Right renal cortex interstitium (tissue), 3 donors: ENCODE data around the gene RTN4R. TPM values are rescaled to one million over a fixed set of nuclear protein-coding genes. Genes with fewer than 3 reads are reported as not detected.
A peak's percentile ranks its signal among the peaks of the same experiment; 100 is the strongest.

Source experiments
- DNase-seq, 3 donors: peaks; one replicate each; pipeline ENCODE4 v3.0.0-alpha.2; 2013; ENCODE audit warnings: low read depth in 3 of 3, low spot score in 2 of 3
- polyA plus RNA-seq, 3 donors: library from polyadenylated mRNA; unstranded; fragments of 120-200 nt; gene quantifications; one replicate each; pipeline ENCODE4 v1.2.1, GENCODE V29; 2013; ENCODE audit not compliant: insufficient read length in 3 of 3

RTN4R gene
- polyA plus RNA-seq, 3 donors = 3.8 to 4.5 (median 4.1) TPM

DNA sequence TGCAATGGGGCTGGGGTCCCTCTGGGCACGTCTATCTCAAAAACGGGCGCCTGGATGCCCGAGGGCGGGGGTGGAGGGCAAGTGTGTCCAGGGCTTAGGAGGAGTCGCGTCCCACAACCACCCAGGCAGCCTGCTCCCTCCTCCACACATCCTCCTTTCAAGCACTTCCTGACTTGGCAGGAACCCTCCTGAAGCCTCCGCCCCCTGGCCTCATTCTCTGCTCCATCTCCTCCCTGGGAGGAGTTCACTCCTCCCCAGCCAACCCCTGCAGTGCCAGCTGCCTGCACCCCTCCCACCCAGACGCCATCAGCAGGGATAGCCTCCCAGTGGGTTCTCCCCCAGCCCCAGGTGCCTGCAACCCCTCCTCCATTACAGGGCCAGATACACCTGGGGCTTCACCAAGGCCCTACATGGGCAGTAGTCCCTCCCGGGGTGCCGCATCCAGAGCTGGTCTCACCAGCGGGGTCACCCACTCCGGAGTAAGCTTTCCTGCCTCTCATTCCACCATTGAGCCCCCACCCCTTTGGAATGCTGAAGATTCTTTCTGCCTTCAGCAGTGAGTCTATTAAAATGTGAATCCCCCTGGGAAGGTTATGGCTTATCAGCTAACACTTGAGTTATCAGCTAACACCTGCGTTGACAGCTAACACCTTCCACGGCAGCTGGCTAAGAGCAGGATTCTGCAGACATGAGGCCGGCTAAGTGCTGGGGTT is 24.4 kb downstream of the RTN4R start:
- DNase-seq = no peak

- no peak for DNase-seq
These were observed 25.0 kb downstream of the RTN4R start for GRCh38 chr22:20243176-20243536.

GRCh38 chr22:20242393-20243175 is 25.5 kb downstream of the RTN4R start:
- no peak for DNase-seq

GRCh38 chr22:20241579-20242392 is 26.3 kb downstream of the RTN4R start:
- no peak for DNase-seq

DNA sequence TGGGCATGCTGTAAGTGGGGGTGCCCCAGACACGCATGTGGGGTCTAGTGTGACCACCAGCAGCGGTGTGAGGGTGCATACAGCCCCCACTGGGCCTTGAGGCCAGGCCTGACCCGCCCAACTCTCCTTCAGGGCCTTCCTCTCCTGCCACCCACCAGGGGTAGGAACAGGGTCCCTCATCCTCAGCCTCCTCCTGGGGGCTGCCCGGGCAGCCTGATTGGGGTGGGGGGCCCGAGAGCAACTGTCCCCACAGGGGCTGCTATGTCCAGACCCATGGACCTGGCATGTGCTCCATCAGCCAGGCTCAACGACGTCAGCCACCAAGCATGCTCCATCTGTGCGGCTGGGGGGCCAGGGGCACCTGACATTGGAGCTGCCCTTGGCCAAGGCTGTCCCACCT is 27.2 kb downstream of the RTN4R start:
- no peak for DNase-seq

- DNase-seq = peak in 2 of 3 donors; percentile 61 to 81
These were observed 27.7 kb downstream of the RTN4R start for GRCh38 chr22:20240447-20240764.

DNA sequence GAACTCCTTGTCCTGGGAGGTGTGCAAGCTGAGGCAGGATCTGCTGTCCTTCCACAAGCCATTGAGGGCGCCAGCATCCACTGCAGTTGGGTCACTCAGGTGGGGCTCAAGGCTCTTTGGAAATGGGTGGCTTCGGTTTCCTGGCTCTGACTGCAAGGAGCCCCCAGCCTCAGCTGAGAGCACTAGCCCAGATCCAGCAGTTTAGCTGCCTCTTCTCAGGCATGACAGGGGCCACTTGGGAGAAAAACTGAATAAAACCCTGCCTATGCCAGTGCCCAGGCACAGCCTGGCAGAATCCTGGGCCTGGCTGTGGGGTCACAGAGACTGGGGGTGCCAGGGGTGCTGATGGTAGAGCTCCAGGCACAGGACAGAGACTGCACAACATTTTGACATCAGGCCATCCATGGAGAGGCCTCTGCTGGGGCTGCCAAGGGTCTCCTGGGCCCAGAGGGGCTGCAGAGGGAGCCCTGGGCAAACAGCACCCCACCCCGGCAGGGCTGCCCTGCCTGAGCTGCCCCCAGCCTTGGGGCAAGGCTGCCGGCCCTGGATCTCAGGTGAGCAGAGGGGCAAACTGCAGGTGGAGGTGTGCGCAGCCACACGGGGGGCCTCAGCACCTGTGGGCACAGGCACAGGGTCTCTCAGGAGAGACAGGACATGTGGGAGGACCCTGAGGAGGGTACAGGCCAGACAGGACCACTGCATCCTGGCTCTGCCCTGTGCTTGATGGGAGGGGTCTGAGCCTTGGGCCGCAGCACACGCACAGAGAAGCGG is 28.3 kb downstream of the RTN4R start:
- DNase-seq = no peak

GRCh38 chr22:20238901-20239675 is 29.0 kb downstream of the RTN4R start:
- no peak for DNase-seq

DNA sequence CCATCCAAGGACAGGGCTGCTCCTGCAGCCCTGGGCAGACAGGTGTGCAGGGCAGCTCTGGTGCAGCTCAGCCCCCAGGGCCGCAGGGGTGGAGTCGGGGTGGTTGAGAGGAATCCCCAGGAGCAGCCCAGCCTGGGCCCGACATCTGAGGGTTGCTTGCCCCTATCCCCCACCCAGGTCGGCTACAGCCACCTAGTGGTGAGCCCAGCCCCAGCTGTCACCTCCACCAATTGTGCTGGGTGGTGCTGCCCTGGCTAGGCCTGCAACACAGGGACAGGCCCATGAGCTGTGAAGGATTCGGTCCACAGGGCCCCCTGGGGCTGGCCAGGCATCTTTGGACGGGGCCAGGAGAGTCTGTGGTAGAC is 29.6 kb downstream of the RTN4R start:
- no peak for DNase-seq

- no peak for DNase-seq
These were observed 30.4 kb downstream of the RTN4R start for GRCh38 chr22:20237480-20238440.

DNA sequence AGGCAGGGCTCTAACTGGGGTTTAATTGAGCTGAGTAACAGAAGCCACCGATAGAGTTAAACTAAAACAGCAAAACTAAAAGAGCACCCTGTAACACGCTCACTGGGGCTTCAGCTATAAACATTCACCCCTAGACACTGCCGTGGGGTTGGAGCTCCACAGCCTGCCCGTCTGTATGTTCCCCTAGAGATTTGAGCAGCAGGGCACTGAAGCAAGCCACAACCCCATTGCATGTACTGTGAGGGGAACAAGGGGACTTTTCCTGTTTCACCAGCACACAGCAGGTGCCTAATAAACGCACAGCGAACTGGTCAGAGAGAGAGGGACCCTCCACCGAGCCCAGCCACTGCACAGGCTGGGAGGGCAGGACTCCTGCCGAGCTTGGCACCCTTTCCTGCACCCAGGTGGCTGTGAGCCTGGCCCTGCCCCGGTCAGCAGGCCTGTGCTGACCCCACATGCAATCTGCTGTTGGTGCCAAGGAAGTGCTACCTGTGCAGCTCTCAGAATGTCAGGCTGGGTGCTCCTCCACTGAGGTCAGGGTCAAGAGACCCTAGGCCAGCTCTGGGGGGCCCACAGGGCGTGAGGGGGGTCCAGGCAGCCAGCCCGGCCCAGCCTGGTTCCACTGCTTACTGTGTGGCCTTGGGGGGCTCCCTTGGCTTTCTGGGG is 31.9 kb downstream of the RTN4R start:
- no peak for DNase-seq

- no peak for DNase-seq
These were observed 32.6 kb downstream of the RTN4R start for GRCh38 chr22:20235389-20235991.

DNA sequence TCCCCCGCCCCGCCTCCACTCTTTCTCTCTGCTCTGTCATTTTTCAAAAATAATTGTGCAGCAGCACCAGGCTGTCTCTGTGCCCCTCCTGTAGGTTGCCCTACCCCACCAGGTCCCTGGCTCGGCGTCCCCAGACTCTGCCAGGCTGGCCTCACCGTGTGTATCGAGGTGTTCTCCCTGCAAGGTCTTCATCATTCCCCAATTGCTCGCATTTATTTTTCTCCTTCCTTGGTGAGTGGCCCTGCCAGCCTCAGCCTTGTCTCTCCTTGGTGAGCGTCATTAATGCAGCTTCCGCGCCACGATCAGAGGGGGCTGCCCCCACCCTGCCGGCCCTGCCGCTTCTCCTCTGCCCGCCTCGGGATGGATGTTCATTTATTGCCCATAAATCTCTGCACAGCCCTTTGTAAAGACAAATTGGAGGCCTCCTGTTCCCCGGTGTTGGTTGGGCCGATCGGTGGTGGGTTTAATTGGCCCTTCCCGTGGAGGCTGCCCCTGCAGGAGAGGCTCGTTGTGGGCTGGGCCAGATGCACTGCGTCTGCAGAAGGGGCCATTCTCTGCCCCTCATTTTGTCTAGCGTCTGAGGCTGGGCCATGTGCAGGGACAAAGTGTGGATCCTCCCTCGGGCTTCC is 33.2 kb downstream of the RTN4R start:
- no peak for DNase-seq

DNA sequence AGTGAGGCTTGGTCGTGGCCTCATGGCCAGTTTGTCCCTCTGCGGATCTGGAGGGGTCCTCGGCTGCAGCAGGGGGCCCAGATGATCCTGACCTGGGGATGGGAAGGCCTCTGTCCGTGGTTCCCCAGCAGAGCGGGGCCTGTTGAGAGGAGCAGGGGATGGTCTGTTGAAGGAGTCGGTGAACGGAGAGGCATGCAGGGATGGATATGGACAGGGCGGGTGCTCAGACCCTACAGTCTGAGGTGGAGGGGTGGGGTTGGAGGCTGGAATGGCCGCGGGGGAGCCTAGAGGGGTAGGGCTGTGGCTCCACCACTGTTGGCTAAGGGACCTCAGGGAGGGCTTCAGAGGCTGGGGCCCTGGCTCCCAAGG is 33.8 kb downstream of the RTN4R start:
- DNase-seq = no peak

- DNase-seq = no peak
These were observed 34.5 kb downstream of the RTN4R start for GRCh38 chr22:20233351-20234313.

DNA sequence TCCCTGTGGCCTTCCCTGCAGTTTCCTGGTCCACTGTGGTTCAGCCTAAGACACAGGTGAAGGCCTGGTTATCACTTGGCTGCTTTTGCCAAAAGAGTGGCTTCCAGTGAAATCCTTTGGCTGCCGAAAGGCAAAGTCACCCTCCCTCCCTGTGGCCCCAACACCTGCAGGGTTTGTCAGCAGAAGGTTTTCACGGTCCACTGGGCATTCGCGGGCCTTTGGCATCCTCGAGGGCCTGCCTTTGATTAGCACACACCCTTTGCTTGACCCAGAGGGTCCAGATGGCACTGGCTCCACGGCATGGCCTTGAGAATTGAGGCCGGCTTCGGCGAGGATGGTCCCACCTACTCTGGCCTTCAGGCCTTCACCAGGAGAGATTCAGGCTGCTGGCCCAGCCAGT is 35.3 kb downstream of the RTN4R start:
- DNase-seq = no peak

GRCh38 chr22:20232237-20232598 is 35.9 kb downstream of the RTN4R start:
- no peak for DNase-seq
